Measurements from ENCODE around the gene SLC35F3.

Gene SLC35F3

DNA sequence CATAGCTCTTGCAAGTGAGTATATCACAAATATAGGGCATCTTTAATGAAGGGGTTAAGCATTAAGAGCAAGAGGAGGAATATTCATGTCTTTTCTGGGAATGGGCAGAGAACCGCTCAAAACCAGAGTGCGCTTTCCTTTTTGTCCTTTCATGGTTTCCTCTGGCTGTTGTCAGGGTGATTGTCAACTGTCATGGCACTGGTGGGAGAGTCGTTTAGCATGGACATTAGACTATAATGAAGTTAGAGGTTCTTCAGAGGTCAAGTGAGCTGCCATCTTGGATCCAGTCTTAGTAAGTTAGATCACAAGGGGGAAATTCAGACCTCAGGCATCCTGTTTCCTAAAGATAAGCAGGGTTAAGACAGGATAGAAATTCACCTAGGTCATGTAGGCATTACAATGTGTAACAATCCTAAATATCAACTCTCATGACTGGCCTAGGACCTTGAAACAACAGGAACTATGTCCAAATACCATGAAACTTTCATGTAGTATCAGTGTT is 456.7 kb downstream of the SLC35F3 start:
- CTCF ChIA-PET = no interaction called here
- POLR2A ChIA-PET = no interaction called here
- DNase-seq (ENCODE audit: low read depth, low spot score) = no peak
- TF ChIP-seq, protein P1, sequence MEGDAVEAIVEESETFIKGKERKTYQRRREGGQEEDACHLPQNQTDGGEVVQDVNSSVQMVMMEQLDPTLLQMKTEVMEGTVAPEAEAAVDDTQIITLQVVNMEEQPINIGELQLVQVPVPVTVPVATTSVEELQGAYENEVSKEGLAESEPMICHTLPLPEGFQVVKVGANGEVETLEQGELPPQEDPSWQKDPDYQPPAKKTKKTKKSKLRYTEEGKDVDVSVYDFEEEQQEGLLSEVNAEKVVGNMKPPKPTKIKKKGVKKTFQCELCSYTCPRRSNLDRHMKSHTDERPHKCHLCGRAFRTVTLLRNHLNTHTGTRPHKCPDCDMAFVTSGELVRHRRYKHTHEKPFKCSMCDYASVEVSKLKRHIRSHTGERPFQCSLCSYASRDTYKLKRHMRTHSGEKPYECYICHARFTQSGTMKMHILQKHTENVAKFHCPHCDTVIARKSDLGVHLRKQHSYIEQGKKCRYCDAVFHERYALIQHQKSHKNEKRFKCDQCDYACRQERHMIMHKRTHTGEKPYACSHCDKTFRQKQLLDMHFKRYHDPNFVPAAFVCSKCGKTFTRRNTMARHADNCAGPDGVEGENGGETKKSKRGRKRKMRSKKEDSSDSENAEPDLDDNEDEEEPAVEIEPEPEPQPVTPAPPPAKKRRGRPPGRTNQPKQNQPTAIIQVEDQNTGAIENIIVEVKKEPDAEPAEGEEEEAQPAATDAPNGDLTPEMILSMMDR (IDR thresholded peaks at IDR 0.05; ENCODE audit: insufficient read depth, low read length, missing control alignments) = no peak
- no peak overlapping the region for H3K4me3 ChIP-seq (ENCODE audit: low read depth, low read length)

DNA sequence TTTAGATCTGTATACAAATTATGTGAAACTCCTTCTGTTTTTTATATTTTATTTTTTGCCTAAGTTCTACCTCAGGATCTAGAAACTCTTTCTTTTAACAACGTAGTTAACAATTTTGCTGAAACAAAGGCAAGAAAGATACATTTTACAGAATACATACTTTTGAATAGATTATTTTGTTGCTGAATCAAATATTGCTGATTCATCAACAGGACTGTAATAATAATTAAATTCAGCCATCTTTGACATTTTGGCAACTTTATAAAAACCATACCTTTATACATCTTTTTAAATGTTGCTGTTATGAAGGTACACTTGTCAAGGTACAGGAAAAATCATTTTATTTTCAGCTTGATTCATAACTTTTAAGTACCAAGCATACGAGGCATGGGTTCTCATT is 458.1 kb downstream of the SLC35F3 start:
- ChIA-PET POLR2A (no interaction called here), CTCF (no interaction called here)
- DNase-seq (ENCODE audit: low read depth, low spot score) = no peak
- H3K4me3 ChIP-seq (ENCODE audit: low read depth, low read length) = no peak overlapping the region
- TF ChIP-seq, protein P1 (IDR thresholded peaks at IDR 0.05; ENCODE audit: insufficient read depth, low read length, missing control alignments) = no peak

DNA sequence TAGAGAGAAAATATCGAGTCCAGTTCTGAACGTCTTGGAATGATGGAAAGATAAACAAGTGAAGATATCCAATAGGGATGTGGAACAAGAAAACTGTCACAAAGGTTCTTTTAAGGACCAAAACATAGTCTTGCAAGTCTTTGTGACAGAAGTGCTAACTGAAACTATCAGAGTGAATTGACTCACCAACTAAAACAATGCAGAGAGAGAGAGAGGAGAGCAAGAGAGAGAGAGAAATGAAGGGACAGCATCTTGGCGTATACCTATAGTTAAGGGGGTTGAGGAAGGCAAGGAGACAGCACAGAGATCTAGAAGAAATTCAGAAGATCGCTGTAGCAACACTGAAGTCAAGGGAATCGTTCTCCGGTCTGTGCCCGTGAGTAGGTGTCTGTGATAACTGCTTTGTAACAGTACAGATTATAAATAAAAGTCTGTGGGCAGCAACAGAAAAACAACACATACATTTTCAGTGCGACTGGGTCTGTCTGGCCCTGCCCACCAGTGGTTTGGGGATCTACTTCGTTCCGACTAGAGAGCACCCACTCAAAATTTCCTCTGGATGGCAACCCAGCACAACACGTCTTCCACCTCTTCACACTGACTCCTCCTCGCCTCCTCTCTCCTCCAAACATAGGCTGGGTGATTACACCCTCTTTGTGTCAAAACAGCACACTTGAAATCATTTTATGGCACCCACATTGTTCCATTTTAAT is 464.0 kb downstream of the SLC35F3 start:
- TF ChIP-seq, protein P1 (IDR thresholded peaks at IDR 0.05; ENCODE audit: insufficient read depth, low read length, missing control alignments) = no peak

DNA sequence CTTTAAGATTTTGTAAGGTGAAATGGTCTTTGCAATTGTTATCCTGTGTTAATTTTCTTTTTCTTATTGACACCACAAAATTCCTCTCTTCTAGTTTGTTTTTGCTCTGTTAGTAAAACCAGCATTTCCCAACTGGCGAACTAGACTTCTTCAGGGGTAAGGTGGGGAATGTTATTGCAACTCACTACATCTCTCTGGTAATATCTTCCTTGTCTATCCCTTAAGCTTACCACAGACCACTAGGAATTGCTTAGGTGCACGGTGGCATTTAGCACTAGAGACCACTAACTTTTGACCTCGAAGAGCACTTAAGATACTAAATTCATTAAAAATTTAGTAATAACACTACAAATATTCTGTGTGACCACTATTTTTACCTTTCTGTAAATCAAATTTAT is 464.6 kb downstream of the SLC35F3 start:
- no peak overlapping the region for H3K4me3 ChIP-seq (ENCODE audit: low read depth, low read length)
- TF ChIP-seq, protein P1 (IDR thresholded peaks at IDR 0.05; ENCODE audit: insufficient read depth, low read length, missing control alignments) = no peak
- DNase-seq (ENCODE audit: low read depth, low spot score) = no peak
- POLR2A ChIA-PET = no interaction called here
- CTCF ChIA-PET = no interaction called here

More for the DNA sequence above, 464.0 kb downstream of the SLC35F3 start:
- no peak overlapping the region for H3K4me3 ChIP-seq (ENCODE audit: low read depth, low read length)
- POLR2A ChIA-PET = no interaction called here
- DNase-seq (ENCODE audit: low read depth, low spot score) = no peak
- CTCF ChIA-PET = no interaction called here

DNA sequence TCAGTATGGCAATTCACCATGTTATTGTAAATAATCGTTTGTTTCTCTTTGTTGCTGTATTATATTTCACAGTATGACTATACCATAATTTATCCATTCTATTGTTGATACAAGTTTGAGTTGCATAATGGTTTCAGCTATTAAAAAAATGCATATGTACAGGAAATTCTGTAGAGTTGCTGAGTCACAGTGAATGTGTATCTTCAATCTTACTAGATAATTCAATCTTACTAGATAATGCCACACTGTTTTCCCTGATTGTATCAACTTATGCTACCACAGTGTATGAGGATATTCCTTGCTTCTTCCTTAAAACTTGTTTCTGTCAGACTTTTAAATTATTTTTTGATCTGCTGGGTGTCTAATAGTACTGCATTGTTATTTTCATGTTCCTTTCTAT is 465.3 kb downstream of the SLC35F3 start:
- ChIA-PET POLR2A (no interaction called here), CTCF (no interaction called here)
- TF ChIP-seq, protein P1 (IDR thresholded peaks at IDR 0.05; ENCODE audit: insufficient read depth, low read length, missing control alignments) = no peak
- no peak overlapping the region for H3K4me3 ChIP-seq (ENCODE audit: low read depth, low read length)
- DNase-seq (ENCODE audit: low read depth, low spot score) = no peak

DNA sequence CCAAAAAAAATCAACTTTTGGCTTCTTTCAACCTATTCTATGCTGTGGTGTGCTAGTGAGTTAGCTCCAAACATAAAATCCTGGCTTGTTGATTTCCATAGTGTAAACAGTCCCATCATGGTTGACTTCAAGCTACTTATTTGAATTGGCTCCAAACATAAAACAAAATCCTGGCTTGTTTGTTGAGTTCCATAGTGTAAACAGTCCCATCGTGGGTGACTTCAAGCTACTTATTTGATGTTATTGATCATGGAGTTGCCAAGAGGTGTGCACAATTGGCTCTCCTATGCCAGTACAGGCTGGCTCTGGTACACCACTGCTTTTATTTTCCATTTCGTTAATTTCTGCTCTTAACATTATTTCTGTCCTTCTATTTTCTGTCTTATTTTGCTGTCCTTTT is 466.9 kb downstream of the SLC35F3 start:
- CTCF ChIA-PET = no interaction called here
- H3K4me3 ChIP-seq (ENCODE audit: low read depth, low read length) = no peak overlapping the region
- POLR2A ChIA-PET = no interaction called here
- TF ChIP-seq, protein P1 (IDR thresholded peaks at IDR 0.05; ENCODE audit: insufficient read depth, low read length, missing control alignments) = no peak
- no peak for DNase-seq (ENCODE audit: low read depth, low spot score)
